Islet precursor cell (in vitro differentiated cells): ENCODE results near the gene KATNAL2.
A peak's percentile ranks its signal among the peaks of the same experiment; 100 is the strongest.
"Not testable (repeated sequence)": the region's sequence is repeated elsewhere in the genome, so short reads cannot be mapped to it uniquely, and the experiment has no call there.

ENCODE experiments used
- DNase-seq: peaks from one replicate; pipeline ENCODE4 v3.0.0-alpha.2; 2018

Gene KATNAL2

DNA sequence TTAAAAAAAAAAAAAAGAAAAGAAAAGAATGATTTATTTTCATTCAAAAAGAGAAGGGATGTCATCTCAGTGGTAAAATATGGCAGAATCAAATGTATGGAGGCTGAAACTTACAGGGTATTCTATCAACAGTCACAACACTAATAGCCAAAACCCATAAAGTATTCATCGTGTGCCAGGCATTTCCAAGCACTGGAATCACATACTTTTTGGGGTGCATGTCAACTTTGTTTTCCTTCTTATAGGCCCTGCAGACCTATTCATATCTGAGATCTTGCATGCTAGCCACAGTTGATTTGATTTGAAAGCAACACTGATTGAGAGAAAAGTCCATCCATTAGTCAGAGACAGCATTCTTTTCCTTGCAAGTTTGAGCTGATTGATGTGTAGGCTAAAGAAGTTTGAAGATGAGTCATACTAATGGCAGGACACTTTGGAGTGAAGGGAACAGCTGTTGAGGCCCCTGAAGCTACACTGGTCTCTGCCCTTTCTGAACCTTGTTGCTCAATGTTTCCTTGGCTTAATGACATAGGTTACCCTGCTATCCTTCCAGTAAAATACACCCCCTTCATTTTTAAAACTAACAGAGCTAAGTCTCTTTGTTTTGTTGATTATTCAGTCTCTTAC, 22.0 kb downstream of the KATNAL2 start:
- DNase-seq, result peak; percentile 73

DNA sequence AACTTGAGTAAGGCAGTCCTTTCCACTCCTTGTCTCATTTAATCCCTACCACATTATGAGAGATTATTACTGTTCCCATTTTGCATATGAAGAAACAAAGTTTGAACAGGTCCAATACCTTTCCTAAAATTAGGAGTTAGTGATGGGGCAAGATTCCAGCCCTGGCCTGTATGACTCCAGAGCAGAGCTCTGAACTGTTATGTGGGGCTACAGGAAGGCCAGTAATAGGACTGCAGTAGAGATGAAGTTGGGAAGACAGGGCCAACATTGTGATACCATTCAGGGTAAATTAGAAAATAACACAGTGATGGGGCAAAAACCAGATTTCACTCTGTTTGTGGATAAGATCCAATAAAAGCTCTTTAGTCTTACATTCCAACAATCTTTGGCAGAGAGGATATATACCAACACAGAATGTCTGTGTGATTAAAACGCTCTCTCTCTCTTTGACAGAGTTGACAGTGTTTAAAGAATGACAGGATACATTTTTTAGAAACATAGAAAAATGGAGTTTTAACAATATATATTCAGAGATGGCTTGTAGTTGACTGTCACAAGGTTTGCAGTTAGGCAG, 22.7 kb downstream of the KATNAL2 start:
- no peak for DNase-seq

DNA sequence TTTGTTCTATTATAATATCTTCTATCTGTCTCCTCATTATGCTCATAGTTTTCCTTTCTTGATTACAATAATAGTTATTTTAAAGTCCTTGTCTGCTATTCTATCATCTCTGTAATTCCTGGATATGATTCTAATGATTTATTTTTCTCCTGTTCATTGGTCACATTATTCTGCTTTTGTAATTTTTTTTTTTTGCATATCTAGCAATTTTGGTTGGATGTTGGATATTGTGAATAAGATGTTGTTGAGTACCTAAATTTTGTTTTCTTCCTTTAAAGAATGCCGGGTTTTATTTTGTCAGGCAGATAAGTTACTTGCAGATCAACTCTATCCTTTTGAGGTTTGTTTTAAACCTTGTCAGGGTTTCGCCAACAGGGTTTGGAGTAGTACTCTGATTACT, 25.2 kb downstream of the KATNAL2 start:
- no peak for DNase-seq

GRCh38 chr18:46946656-46947282, 29.4 kb downstream of the KATNAL2 start:
- DNase-seq, result peak; percentile 96

GRCh38 chr18:46950064-46950656, 32.8 kb downstream of the KATNAL2 start:
- no peak for DNase-seq

DNA sequence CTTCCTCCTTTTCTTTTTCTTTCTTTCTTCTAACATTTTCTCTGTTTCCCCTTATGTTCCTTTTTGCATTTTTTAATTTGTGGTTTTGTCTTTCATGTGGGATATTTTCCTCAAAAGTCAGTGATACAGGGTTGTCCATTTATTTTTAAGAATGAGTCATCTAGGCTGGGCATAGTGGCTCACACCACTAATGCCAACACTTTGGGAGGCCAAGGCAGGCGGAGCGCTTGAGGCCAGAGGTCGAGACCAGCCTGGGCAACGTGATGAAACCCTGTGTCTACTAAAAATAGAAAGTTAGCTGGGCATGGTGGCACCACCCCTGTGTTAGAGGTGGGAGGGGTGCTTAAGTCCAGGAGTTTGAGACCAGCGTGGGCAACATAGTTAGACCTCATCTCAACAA, 35.8 kb downstream of the KATNAL2 start:
- DNase-seq, result no peak

DNA sequence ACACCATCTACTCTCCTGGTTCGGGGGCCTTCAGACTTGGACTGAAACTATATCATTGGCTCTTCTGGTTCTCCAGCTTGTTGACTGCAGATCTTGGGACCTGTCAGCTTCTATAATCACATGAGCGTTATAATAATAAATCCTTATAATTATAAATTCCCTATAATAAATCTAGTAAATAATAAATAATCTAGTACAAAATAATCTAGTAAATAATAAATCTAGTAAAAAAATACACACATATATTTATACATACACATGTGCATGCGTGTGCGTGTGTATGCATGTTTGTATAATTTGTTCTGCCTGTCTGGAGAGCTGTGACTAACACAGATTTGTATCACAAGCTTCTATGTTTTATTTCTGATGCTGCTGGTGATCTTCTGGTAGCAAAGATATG, 40.8 kb downstream of the KATNAL2 start:
- no peak for DNase-seq

DNA sequence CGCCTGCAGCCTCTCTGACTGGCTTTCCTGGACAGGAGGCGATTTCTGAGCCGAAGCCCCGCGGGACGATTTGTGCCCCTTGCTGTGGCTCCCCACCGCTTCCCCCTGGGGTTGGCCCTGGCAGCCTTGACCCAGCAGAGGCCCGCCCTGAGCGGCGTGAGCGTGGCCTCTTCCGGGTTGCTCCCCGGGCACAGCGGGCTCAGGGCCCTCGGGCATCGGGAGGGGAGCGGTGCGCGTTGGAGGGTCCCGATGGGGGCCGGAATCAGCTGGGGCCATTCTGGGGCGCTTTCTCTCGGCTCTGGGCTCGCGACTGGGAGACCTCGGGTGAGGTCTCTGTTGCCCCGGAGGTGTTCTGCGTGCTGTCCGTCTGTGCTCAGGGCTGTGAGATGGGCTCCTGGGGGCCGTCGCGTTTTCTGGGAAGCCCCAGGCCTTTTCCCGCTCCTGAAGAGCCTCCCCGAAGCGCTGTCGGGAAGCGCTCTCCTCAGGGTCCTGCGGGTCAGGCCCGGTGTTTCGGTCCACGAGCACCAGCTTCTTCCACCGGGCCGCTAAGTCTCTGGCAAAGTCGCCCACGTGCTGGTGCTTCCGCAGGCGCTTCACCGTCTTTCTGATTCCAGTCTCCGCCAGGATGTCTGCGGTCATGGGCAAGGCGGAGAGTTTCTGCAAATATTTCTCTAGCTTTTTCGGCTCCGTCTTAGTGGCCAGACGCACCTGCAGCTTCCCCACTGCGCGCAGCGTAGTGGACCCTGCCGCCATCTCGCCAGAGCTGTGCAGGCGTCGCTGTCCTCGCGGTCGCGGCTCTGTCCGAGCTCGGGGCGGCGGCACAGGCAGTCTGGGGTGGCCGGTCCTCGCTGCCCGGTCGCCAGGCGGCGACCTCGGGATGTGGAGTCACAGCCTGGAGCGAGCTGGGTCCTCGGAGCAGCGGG, 46.5 kb downstream of the KATNAL2 start:
- not testable (repeated sequence) for DNase-seq

DNA sequence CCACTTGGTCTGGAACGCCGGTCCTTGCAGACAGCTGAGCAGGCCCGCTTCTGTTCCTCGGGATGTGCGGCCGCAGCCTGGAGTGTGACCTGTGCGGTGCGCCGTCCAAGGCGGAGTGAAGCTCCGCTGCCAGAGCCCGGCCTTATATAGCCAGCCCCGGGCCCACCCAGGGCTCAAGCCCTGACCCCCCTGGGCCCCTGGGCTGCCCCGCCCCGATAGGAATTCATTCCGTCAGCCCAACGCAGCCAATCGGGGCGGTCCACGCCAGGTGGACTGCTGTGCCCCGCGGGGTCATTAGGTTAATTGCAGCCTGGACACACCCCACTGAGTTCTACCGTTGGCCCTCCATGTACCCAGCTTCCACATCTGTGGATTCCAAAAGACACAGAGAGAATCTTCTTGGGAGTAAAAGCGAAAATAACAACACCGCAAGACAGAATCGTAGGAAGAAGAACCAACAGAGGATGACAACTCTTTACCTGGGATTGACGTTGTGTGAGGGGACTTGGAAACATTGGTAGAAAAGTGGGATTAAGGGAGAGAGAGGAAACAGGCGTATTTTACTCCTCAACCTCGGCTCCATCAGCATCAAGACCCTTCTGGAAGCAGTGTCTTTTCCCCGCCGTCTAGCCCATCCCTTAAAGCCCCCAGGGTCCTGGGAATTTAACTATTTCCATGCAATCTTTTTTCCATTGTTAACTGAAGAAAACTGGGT, 47.3 kb downstream of the KATNAL2 start:
- not testable (repeated sequence) for DNase-seq

DNA sequence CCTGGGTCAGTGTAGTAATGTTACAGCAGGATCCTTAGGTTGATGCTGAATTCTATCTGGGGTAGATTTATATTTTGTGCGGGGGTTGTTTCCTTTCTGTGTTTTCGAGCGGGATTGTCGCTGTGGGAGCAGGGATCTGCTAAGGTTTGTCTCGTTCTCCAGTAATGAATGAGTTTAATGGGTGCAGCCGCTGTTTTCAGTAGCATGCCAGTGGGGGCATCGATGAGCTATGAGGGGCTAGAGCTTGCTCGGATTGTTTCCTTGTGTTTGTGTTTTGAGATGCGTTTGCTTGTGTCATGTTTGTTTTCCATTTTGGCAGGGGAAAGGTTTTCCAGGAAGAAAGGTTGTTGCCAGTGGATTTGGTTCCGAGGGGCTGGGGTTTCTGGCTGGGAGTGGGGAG, 48.9 kb downstream of the KATNAL2 start:
- not testable (repeated sequence) for DNase-seq

GRCh38 chr18:46969551-46969950, 52.1 kb downstream of the KATNAL2 start:
- DNase-seq, result not testable (repeated sequence)

DNA sequence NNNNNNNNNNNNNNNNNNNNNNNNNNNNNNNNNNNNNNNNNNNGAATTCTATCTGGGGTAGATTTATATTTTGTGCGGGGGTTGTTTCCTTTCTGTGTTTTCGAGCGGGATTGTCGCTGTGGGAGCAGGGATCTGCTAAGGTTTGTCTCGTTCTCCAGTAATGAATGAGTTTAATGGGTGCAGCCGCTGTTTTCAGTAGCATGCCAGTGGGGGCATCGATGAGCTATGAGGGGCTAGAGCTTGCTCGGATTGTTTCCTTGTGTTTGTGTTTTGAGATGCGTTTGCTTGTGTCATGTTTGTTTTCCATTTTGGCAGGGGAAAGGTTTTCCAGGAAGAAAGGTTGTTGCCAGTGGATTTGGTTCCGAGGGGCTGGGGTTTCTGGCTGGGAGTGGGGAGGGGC, 102.5 kb downstream of the KATNAL2 start:
- not testable (repeated sequence) for DNase-seq

GRCh38 chr18:47020757-47021156, 103.4 kb downstream of the KATNAL2 start:
- not testable (repeated sequence) for DNase-seq

GRCh38 chr18:47022821-47023220, 105.4 kb downstream of the KATNAL2 start:
- DNase-seq, result not testable (repeated sequence)

DNA sequence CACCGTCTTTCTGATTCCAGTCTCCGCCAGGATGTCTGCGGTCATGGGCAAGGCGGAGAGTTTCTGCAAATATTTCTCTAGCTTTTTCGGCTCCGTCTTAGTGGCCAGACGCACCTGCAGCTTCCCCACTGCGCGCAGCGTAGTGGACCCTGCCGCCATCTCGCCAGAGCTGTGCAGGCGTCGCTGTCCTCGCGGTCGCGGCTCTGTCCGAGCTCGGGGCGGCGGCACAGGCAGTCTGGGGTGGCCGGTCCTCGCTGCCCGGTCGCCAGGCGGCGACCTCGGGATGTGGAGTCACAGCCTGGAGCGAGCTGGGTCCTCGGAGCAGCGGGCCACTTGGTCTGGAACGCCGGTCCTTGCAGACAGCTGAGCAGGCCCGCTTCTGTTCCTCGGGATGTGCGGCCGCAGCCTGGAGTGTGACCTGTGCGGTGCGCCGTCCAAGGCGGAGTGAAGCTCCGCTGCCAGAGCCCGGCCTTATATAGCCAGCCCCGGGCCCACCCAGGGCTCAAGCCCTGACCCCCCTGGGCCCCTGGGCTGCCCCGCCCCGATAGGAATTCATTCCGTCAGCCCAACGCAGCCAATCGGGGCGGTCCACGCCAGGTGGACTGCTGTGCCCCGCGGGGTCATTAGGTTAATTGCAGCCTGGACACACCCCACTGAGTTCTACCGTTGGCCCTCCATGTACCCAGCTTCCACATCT, 106.5 kb downstream of the KATNAL2 start:
- not testable (repeated sequence) for DNase-seq

GRCh38 chr18:47025557-47026174, 108.3 kb downstream of the KATNAL2 start:
- not testable (repeated sequence) for DNase-seq

DNA sequence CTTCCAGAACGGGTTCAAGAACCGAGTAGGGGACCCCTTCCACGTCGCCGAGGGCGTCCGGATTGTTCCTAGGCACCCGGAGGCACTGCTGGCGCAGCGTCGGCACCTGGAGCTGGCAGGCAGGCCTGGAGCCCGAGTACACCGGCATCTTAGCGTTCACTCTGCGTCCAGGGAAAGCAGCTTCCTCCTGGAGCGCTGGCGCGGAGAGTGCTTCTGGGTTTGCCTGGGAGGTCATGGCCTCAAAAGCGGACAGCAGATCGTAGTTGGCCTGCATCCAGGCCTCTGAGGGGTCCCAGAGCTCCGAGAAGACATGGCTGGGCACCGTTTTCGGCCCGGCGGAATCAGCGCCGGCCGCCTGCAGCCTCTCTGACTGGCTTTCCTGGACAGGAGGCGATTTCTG, 111.3 kb downstream of the KATNAL2 start:
- not testable (repeated sequence) for DNase-seq

DNA sequence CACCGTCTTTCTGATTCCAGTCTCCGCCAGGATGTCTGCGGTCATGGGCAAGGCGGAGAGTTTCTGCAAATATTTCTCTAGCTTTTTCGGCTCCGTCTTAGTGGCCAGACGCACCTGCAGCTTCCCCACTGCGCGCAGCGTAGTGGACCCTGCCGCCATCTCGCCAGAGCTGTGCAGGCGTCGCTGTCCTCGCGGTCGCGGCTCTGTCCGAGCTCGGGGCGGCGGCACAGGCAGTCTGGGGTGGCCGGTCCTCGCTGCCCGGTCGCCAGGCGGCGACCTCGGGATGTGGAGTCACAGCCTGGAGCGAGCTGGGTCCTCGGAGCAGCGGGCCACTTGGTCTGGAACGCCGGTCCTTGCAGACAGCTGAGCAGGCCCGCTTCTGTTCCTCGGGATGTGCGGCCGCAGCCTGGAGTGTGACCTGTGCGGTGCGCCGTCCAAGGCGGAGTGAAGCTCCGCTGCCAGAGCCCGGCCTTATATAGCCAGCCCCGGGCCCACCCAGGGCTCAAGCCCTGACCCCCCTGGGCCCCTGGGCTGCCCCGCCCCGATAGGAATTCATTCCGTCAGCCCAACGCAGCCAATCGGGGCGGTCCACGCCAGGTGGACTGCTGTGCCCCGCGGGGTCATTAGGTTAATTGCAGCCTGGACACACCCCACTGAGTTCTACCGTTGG, 112.4 kb downstream of the KATNAL2 start:
- not testable (repeated sequence) for DNase-seq

DNA sequence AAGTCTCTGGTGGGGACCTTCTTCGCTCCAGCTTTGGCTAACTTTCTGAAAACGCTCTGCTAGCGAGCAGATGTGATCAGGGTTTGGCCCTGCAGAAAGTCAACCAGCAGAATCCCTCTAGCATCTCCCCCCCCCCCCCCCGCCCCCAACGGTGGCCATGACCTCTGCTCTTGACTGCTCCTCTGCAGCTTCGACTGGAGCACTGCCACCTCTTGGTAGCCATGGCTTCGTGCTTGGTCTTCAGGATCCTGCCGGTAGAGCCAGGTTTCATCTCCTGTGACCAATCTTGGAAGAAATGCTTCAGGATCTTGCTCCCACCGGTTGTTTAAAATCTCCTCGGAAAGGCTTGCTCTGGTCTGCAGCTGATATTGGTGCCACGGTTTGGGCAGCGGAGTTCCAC, 113.5 kb downstream of the KATNAL2 start:
- DNase-seq, result not testable (repeated sequence)

- no peak for DNase-seq
Measured at GRCh38 chr18:47032945-47033344, 115.5 kb downstream of the KATNAL2 start.
